Measurements from ENCODE around the gene EVI2B. TPM values are rescaled to one million over a fixed set of nuclear protein-coding genes. Genes with fewer than 3 reads are reported as not detected.

EVI2B gene
- polyA plus RNA-seq, 1 experiment: 0.12 TPM

DNA sequence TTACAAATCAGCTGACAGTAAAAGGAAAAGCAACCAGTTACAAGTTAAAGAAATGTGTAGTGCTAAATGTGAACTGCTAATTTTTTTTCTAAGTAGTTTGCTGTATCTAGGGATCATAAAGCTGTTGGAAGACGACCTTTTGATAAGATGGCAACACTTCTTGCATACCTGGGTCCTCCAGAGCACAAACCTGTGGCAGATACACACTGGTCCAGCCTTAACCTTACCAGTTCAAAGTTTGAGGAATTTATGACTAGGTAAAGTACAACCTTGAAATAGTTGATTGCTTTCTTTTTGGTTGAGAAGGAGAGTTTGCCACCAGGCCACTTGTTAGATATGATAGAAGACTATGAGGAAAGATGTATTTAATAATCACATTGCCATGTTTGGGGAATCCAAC, 52.3 kb downstream of the EVI2B start:
- POLR2A ChIA-PET: no interaction called here
- Histone ChIP-seq H3K4me3 (ENCODE audit: low read depth, low read length) (no peak overlapping the region), H3K36me3 (ENCODE audit: control insufficient read depth, insufficient read depth, low read length) (no peaks in the 10 kb centered on the region; the same call in 1 of the 2 replicates), H3K27me3 (ENCODE audit: control insufficient read depth, insufficient read depth, low read length) (no peaks in the 10 kb centered on the region)
- DNase-seq (ENCODE audit: low read depth): no peak
- TF ChIP-seq, protein P1, sequence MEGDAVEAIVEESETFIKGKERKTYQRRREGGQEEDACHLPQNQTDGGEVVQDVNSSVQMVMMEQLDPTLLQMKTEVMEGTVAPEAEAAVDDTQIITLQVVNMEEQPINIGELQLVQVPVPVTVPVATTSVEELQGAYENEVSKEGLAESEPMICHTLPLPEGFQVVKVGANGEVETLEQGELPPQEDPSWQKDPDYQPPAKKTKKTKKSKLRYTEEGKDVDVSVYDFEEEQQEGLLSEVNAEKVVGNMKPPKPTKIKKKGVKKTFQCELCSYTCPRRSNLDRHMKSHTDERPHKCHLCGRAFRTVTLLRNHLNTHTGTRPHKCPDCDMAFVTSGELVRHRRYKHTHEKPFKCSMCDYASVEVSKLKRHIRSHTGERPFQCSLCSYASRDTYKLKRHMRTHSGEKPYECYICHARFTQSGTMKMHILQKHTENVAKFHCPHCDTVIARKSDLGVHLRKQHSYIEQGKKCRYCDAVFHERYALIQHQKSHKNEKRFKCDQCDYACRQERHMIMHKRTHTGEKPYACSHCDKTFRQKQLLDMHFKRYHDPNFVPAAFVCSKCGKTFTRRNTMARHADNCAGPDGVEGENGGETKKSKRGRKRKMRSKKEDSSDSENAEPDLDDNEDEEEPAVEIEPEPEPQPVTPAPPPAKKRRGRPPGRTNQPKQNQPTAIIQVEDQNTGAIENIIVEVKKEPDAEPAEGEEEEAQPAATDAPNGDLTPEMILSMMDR (IDR thresholded peaks at IDR 0.05; ENCODE audit: insufficient read depth, low read depth, low read length): no peak
- CTCF ChIA-PET: no interaction called here

- no peak overlapping the region for H3K4me3 ChIP-seq (ENCODE audit: low read depth, low read length)
- DNase-seq (ENCODE audit: low read depth): no peak
- POLR2A ChIA-PET: no interaction called here
- no peaks in the 10 kb centered on the region for H3K27me3 ChIP-seq (ENCODE audit: control insufficient read depth, insufficient read depth, low read length)
- TF ChIP-seq, protein P1 (IDR thresholded peaks at IDR 0.05; ENCODE audit: insufficient read depth, low read depth, low read length): no peak
- H3K36me3 ChIP-seq (ENCODE audit: control insufficient read depth, insufficient read depth, low read length): no peaks in the 10 kb centered on the region; the same call in 1 of the 2 replicates
- CTCF ChIA-PET: no interaction called here
Measured at GRCh38 chr17:31260151-31260550, 53.7 kb downstream of the EVI2B start.

GRCh38 chr17:31256936-31257335, 56.9 kb downstream of the EVI2B start:
- no peaks in the 10 kb centered on the region; the same call in 1 of the 2 replicates for H3K36me3 ChIP-seq (ENCODE audit: control insufficient read depth, insufficient read depth, low read length)
- CTCF ChIA-PET: interaction anchor here (1.1 kb wide), 1 partner anchor 11 kb away, joined by 4 read pairs; no protein-coding TSS in a partner anchor
- TF ChIP-seq, protein P1 (IDR thresholded peaks at IDR 0.05; ENCODE audit: insufficient read depth, low read depth, low read length): no peak
- no peak overlapping the region for H3K4me3 ChIP-seq (ENCODE audit: low read depth, low read length)
- POLR2A ChIA-PET: interaction anchor here (0.6 kb wide), 1 partner anchor 22 kb away, joined by 15 read pairs; no protein-coding TSS in a partner anchor
- DNase-seq (ENCODE audit: low read depth): no peak
- no peaks in the 10 kb centered on the region for H3K27me3 ChIP-seq (ENCODE audit: control insufficient read depth, insufficient read depth, low read length)

GRCh38 chr17:31254654-31255053, 59.2 kb downstream of the EVI2B start:
- TF ChIP-seq, protein P1 (IDR thresholded peaks at IDR 0.05; ENCODE audit: insufficient read depth, low read depth, low read length): no peak
- Histone ChIP-seq H3K27me3 (ENCODE audit: control insufficient read depth, insufficient read depth, low read length) (no peaks in the 10 kb centered on the region), H3K4me3 (ENCODE audit: low read depth, low read length) (no peak overlapping the region), H3K36me3 (ENCODE audit: control insufficient read depth, insufficient read depth, low read length) (no peaks in the 10 kb centered on the region)
- POLR2A ChIA-PET: interaction anchor here (0.8 kb wide), 1 partner anchor 12 kb away, joined by 4 read pairs; no protein-coding TSS in a partner anchor
- DNase-seq (ENCODE audit: low read depth): no peak
- CTCF ChIA-PET: interaction anchor here (0.6 to 1.3 kb wide), 3 partner anchors 15 to 850 kb away, joined by 3 to 5 read pairs (median 3); no protein-coding TSS in a partner anchor

Other genes with a start within 250 kb of the EVI2B start
- gene NF1, start 219.1 kb downstream of the EVI2B start, polyA plus RNA-seq (2011; rRNA removed): 29.3 and 48.2 TPM in 2 replicates
- gene OMG, start 16.8 kb downstream of the EVI2B start, polyA plus RNA-seq (2011; rRNA removed): 0.13 and 0.21 TPM in 2 replicates
- gene EVI2A, start 7.6 kb upstream of the EVI2B start, polyA plus RNA-seq (2011; rRNA removed): 0.21 and 0.49 TPM in 2 replicates
- 0.02 and 0.15 TPM in 2 replicates for gene RAB11FIP4, start 77.6 kb upstream of the EVI2B start, polyA plus RNA-seq (2011; rRNA removed)